Measurements from ENCODE around the gene AMPH. TPM values are rescaled to one million over a fixed set of nuclear protein-coding genes. Genes with fewer than 3 reads are reported as not detected.

AMPH gene
- total RNA-seq, 6 experiments from 2014 or later: 4.5 to 6.2 (median 5.8) TPM

DNA sequence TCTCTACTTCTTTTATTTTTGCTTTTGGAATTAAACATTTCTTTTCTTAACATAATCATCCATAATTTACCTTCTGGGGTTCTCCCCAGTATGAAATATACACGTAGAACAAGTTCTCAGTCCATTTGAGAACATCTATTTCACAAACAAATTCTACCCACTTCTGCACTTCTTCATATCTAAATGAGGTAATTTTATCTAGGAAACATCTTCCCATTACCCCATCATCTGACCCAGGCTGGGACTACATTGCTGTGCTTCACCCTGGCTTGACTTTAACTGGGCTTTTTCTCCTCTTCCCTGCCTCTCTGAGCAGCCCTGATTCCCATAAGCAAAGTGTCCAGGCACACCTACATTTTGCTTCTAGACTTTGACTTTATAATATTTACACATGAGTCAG, 43.3 kb upstream of the AMPH start:
- H3K27me3 Mint-ChIP-seq (ENCODE audit: insufficient read depth): no peaks in the 10 kb centered on the region; the same call in 1 of the 2 replicates
- DNase-seq: no peak
- peak overlapping the region; percentile 20; the same call in 1 of the 2 replicates for H3K27ac Mint-ChIP-seq
- peaks cover 12% of the 10 kb centered on the region for H3K4me1 Mint-ChIP-seq (ENCODE audit: low read depth)
- no peaks in the 10 kb centered on the region for H3K36me3 Mint-ChIP-seq (ENCODE audit: low read depth)
- no peak overlapping the region for H3K4me3 Mint-ChIP-seq
- no peaks in the 10 kb centered on the region; the same call in 1 of the 2 replicates for H3K9me3 Mint-ChIP-seq
- no peak for TF ChIP-seq CTCF (IDR thresholded peaks at IDR 0.05)

DNA sequence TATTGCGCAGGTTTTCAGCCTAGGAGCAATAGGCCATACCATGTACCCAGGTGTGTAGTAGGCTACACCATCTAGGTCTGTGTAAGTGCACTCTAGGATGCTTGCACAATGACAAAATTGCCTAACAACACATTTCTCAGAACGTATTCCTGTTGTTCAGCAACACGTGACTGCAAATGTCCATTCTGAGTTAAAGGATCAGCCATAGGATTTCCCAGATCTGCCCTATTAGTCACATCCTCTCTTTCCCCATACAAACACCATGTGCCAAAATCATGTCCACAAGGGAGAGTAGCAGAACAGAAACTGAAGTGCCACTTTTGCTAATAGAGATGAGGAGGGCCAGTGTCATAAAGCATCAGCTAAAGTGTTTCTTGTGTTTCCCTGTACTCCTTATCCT, 42.6 kb upstream of the AMPH start:
- H3K9me3 Mint-ChIP-seq: no peaks in the 10 kb centered on the region; the same call in 1 of the 2 replicates
- TF ChIP-seq CTCF (IDR thresholded peaks at IDR 0.05): no peak
- H3K27me3 Mint-ChIP-seq (ENCODE audit: insufficient read depth): no peaks in the 10 kb centered on the region; the same call in 1 of the 2 replicates
- H3K4me3 Mint-ChIP-seq: no peak overlapping the region
- H3K36me3 Mint-ChIP-seq (ENCODE audit: low read depth): no peaks in the 10 kb centered on the region
- H3K27ac Mint-ChIP-seq: no peak overlapping the region
- peak; percentile 76 for DNase-seq
- H3K4me1 Mint-ChIP-seq (ENCODE audit: low read depth): peaks cover 12% of the 10 kb centered on the region

DNA sequence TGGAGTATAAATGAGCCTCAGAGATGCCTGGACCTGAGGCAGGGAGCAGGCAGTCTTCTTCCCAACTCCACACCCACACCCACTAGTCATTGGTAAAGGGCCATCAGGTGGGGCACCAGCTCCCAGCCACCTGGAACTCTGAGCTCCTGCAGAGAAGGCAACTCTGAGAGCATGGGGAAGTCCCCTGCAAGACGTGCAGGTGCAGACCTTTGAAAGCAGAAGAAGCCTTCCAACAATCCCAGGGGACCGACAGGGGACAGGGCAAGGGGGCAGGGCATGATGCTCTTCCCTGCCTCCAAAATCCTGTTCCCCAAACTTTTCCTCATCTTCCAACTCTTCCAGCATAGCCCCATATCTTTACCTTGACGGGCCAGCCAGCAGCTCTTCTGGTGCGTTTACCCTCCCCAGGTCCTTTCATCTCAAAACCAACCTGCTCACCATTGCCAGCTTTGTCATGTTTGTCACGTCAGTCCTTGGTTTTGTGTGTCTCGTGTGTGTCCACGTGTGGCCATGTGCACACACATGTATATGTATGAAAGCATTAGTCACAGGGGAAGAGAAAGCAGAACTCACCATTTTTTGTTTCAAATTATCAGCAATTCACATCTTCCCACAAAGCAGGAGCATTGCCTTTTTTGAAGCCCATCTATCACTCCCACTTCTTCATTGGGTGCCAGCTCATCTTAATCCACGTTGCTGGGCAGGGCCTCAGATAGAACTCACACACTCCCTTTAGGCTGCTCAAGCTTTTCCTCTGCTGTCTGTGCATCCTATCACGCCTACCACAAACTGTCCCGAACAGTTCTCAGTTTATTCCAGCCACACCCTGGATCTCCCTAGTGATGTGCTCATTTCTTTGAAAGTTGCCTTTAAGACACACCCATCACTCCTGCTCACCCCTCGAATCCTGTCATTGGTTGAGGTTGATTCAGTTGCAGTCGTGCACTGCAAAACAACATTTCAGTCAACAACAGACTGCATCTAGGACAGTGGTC, 41.0 kb upstream of the AMPH start:
- Mint-ChIP-seq H3K27ac (no peak overlapping the region), H3K4me1 (ENCODE audit: low read depth) (peaks cover 12% of the 10 kb centered on the region), H3K27me3 (ENCODE audit: insufficient read depth) (no peaks in the 10 kb centered on the region; the same call in none of the 2 replicates), H3K4me3 (no peak overlapping the region), H3K36me3 (ENCODE audit: low read depth) (no peaks in the 10 kb centered on the region), H3K9me3 (no peaks in the 10 kb centered on the region; the same call in 1 of the 2 replicates)
- TF ChIP-seq CTCF (IDR thresholded peaks at IDR 0.05): no peak
- DNase-seq: no peak

DNA sequence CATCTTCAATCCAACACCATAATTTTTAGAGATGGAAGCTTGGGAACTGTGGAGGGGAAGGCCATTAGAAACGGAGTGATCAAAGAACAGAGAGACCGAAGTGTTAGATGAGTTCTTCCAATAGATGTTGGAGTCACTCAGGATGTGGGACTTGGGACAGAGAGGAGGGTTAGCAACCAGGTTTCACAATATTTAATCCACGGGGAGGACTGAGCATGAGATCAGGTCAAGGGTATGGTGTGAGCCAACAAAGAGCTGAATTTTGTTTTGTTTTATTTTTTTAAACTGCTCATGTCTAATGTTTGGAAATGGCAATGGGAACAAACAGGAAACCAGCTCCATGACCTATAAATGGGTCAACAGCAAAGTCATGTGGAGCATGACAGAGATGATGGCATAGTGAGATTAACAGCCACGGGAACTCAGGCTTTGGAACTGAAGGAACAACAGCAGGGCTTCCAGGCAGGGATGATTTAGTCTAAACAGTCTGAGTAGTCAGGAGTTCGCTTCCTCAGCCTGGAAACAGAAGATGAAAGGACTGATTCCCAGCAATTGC, 38.9 kb upstream of the AMPH start:
- TF ChIP-seq CTCF (IDR thresholded peaks at IDR 0.05): no peak
- Mint-ChIP-seq H3K9me3 (no peaks in the 10 kb centered on the region; the same call in 1 of the 2 replicates), H3K27me3 (ENCODE audit: insufficient read depth) (no peaks in the 10 kb centered on the region; the same call in none of the 2 replicates), H3K27ac (no peak overlapping the region), H3K36me3 (ENCODE audit: low read depth) (no peaks in the 10 kb centered on the region), H3K4me3 (no peak overlapping the region), H3K4me1 (ENCODE audit: low read depth) (peaks cover 12% of the 10 kb centered on the region)
- no peak for DNase-seq

- Mint-ChIP-seq H3K4me3 (no peak overlapping the region), H3K27me3 (ENCODE audit: insufficient read depth) (no peaks in the 10 kb centered on the region; the same call in none of the 2 replicates), H3K27ac (no peak overlapping the region), H3K4me1 (ENCODE audit: low read depth) (no peaks in the 10 kb centered on the region), H3K36me3 (ENCODE audit: low read depth) (no peaks in the 10 kb centered on the region), H3K9me3 (no peaks in the 10 kb centered on the region)
- no peak for TF ChIP-seq CTCF (IDR thresholded peaks at IDR 0.05)
- no peak for DNase-seq
Observed at GRCh38 chr7:38664972-38665371, 33.8 kb upstream of the AMPH start.

Data from HFFc6 (cell line).